Tibial artery (tissue), 4 donors: ENCODE data around the gene ACSM2B.
"Not testable (repeated sequence)": the region's sequence is repeated elsewhere in the genome, so short reads cannot be mapped to it uniquely, and the experiment has no call there.

ENCODE experiments used
- DNase-seq, 2 donors: peaks; one replicate each; pipeline ENCODE4 v3.0.0-alpha.2; 2019
- H3K27ac ChIP-seq, 2 donors: fragments of 200-600 bp; sonication (generic) in 1 of 2; 1 replicate in 1 of 2; 2 replicates in 1 of 2; pipeline ENCODE4 v1.5.1; 2018 to 2019; ENCODE audit warnings: mild to moderate bottlenecking in 1 of 2
- H3K27me3 ChIP-seq, 2 donors: fragments of 200-600 bp; sonication (generic) in 1 of 2; one replicate each; pipeline versions ENCODE4 v1.5.1 to v1.6.0; 2016 to 2019
- H3K36me3 ChIP-seq, 3 donors: fragments of 200-600 bp; sonication (generic) in 2 of 3; one replicate each; pipeline ENCODE4 v1.5.1; 2016 to 2019; ENCODE audit warnings: mild to moderate bottlenecking in 2 of 3
- H3K4me1 ChIP-seq, 4 donors: fragments of 200-600 bp; sonication (generic) in 2 of 4; 1 replicate in 3 of 4; 2 replicates in 1 of 4; pipeline ENCODE4 v1.5.1; 2016 to 2019
- H3K4me3 ChIP-seq, 2 donors: fragments of 200-600 bp; sonication (generic) in 1 of 2; 1 replicate in 1 of 2; 2 replicates in 1 of 2; pipeline ENCODE4 v1.5.1; 2018 to 2019; ENCODE audit warnings: mild to moderate bottlenecking in 2 of 2
- H3K9me3 ChIP-seq, 3 donors: fragments of 200-600 bp; sonication (generic) in 1 of 3; one replicate each; pipeline ENCODE4 v1.5.1; 2016 to 2019
- CTCF ChIP-seq, 2 experiments: fragments of 200-600 bp in 1 of 2; fragments of 450-650 bp in 1 of 2; IDR thresholded peaks; one replicate each; pipeline ENCODE4 v1.5.1; 2017 to 2019; ENCODE audit warnings: antibody characterized with exemption in 2 of 2, mild to moderate bottlenecking in 1 of 2, moderate library complexity in 1 of 2
- intact Hi-C: fragments of 100-400 bp; cut with DNase I; formaldehyde crosslinking; loops from one replicate; pipeline ENCODE4 v1.15.0; 2023; ENCODE audit warnings: low total_unique reads

Gene ACSM2B

GRCh38 chr16:20517149-20517548 lies 59.0 kb downstream of the ACSM2B start:
- intact Hi-C loops = no loop called here
- DNase-seq = no peak
- no peaks in the 10 kb centered on the region for H3K36me3 ChIP-seq

GRCh38 chr16:20515688-20516090 lies 60.5 kb downstream of the ACSM2B start:
- Histone ChIP-seq H3K4me1 (no peaks in the 10 kb centered on the region), H3K36me3 (no peaks in the 10 kb centered on the region), H3K9me3 (no peaks in the 10 kb centered on the region), H3K27ac (no peak overlapping the region), H3K4me3 (no peak overlapping the region), H3K27me3 (no peaks in the 10 kb centered on the region)
- TF ChIP-seq CTCF (IDR thresholded peaks at IDR 0.05) = no peak
- no peak for DNase-seq
- intact Hi-C loops = no loop called here

More at GRCh38 chr16:20517149-20517548, 59.0 kb downstream of the ACSM2B start:
- H3K9me3 ChIP-seq = no peaks in the 10 kb centered on the region
- no peaks in the 10 kb centered on the region for H3K27me3 ChIP-seq
- no peak overlapping the region for H3K4me3 ChIP-seq
- no peak overlapping the region for H3K27ac ChIP-seq
- H3K4me1 ChIP-seq = no peaks in the 10 kb centered on the region
- TF ChIP-seq CTCF (IDR thresholded peaks at IDR 0.05) = no peak

DNA sequence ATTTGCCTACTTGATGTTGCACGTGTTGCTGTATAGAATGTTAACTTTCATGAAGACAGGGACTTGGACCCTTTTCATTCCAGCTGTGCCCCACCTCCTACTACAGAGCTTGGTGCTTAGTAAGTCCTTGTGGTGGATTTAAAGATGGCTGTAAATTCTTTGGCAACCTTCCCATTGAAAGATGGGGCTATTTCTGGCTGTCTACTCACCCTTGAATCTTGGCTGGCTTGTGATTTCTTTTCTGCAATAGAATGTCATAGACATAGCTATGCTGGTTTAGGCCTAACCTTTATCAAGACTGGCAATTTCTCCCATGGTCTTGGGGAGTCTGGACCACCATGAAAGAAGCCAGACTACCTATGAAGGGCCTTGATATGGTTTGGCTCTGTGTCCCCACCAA lies 65.8 kb downstream of the ACSM2B start:
- no peak overlapping the region for H3K4me3 ChIP-seq
- no peaks in the 10 kb centered on the region for H3K36me3 ChIP-seq
- H3K4me1 ChIP-seq = no peaks in the 10 kb centered on the region
- no peaks in the 10 kb centered on the region for H3K27me3 ChIP-seq
- intact Hi-C loops = no loop called here
- H3K27ac ChIP-seq = no peak overlapping the region
- H3K9me3 ChIP-seq = peaks cover 0 to 7% (median 0%) of the 10 kb centered on the region in 3 donors
- TF ChIP-seq CTCF (IDR thresholded peaks at IDR 0.05) = no peak
- DNase-seq = no peak

GRCh38 chr16:20507280-20507679 lies 68.9 kb downstream of the ACSM2B start:
- no peak for TF ChIP-seq CTCF (IDR thresholded peaks at IDR 0.05)
- Histone ChIP-seq H3K27ac (no peak overlapping the region), H3K4me3 (no peak overlapping the region), H3K27me3 (no peaks in the 10 kb centered on the region), H3K36me3 (no peaks in the 10 kb centered on the region), H3K4me1 (no peaks in the 10 kb centered on the region), H3K9me3 (peaks cover 0 to 7% (median 0%) of the 10 kb centered on the region in 3 donors)
- DNase-seq = no peak
- intact Hi-C loops = no loop called here

DNA sequence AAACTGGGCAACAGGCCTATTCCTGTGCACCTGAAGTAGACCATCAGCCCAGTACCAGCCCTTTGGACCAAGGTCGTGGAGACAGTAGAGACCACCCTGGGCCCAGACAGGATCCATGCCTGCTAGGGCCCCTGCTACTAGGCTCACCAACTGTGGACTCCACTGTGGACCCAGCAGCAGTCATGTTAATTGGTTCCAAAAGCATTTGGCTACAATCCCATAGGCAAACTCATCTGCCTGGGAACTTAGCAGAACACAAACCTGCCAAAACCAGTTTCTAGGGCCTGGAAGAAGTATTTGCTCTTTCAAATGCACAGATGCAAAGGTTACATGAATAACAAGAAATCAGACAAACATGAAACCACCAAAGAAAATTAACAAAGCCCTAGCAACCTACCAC lies 71.7 kb downstream of the ACSM2B start:
- DNase-seq = no peak
- H3K27ac ChIP-seq = no peak overlapping the region
- no peaks in the 10 kb centered on the region for H3K27me3 ChIP-seq
- peaks cover 0 to 7% (median 0%) of the 10 kb centered on the region in 3 donors for H3K9me3 ChIP-seq
- no peaks in the 10 kb centered on the region for H3K36me3 ChIP-seq
- no peak for TF ChIP-seq CTCF (IDR thresholded peaks at IDR 0.05)
- intact Hi-C loops = no loop called here
- no peak overlapping the region for H3K4me3 ChIP-seq
- H3K4me1 ChIP-seq = no peaks in the 10 kb centered on the region

GRCh38 chr16:20491448-20491847 lies 84.7 kb downstream of the ACSM2B start:
- H3K4me3 ChIP-seq, H3K36me3 ChIP-seq, intact Hi-C loops, H3K9me3 ChIP-seq, DNase-seq, H3K27me3 ChIP-seq, H3K27ac ChIP-seq, H3K4me1 ChIP-seq: not testable (repeated sequence)

GRCh38 chr16:20490994-20491393 lies 85.2 kb downstream of the ACSM2B start:
- intact Hi-C loops, H3K27me3 ChIP-seq, H3K4me1 ChIP-seq, H3K4me3 ChIP-seq, H3K36me3 ChIP-seq, DNase-seq, H3K9me3 ChIP-seq, H3K27ac ChIP-seq: not testable (repeated sequence)
